Kidney capillary endothelial cell (primary cell): ENCODE data around the gene KLHL29.

Source experiments
- DNase-seq: peaks from one replicate; pipeline ENCODE4 v3.0.0-alpha.2; 2018; ENCODE audit warnings: low spot score

KLHL29 gene

GRCh38 chr2:23553561-23553960 lies 168.6 kb downstream of the KLHL29 start:
- no peak for DNase-seq

GRCh38 chr2:23554054-23554697 lies 169.2 kb downstream of the KLHL29 start:
- DNase-seq = no peak

GRCh38 chr2:23555944-23556343 lies 171.0 kb downstream of the KLHL29 start:
- no peak for DNase-seq

GRCh38 chr2:23556929-23557328 lies 171.9 kb downstream of the KLHL29 start:
- DNase-seq = no peak

GRCh38 chr2:23557455-23557854 lies 172.5 kb downstream of the KLHL29 start:
- DNase-seq = no peak

- no peak for DNase-seq
Measured at GRCh38 chr2:23559561-23560239, 174.7 kb downstream of the KLHL29 start.

- DNase-seq = no peak
Measured at GRCh38 chr2:23561088-23561487, 176.1 kb downstream of the KLHL29 start.

GRCh38 chr2:23561544-23561943 lies 176.6 kb downstream of the KLHL29 start:
- DNase-seq = no peak

GRCh38 chr2:23562143-23562542 lies 177.2 kb downstream of the KLHL29 start:
- no peak for DNase-seq

GRCh38 chr2:23563151-23563550 lies 178.2 kb downstream of the KLHL29 start:
- no peak for DNase-seq

- DNase-seq = no peak
Measured at GRCh38 chr2:23563673-23564614, 179.0 kb downstream of the KLHL29 start.

- no peak for DNase-seq
Measured at GRCh38 chr2:23564615-23564960, 179.6 kb downstream of the KLHL29 start.

GRCh38 chr2:23565374-23565773 lies 180.4 kb downstream of the KLHL29 start:
- no peak for DNase-seq

GRCh38 chr2:23565814-23566213 lies 180.8 kb downstream of the KLHL29 start:
- no peak for DNase-seq

GRCh38 chr2:23566241-23567142 lies 181.5 kb downstream of the KLHL29 start:
- no peak for DNase-seq

GRCh38 chr2:23567161-23567756 lies 182.3 kb downstream of the KLHL29 start:
- DNase-seq = no peak

- no peak for DNase-seq
Measured at GRCh38 chr2:23568211-23568610, 183.2 kb downstream of the KLHL29 start.

- no peak for DNase-seq
Measured at GRCh38 chr2:23568626-23569190, 183.7 kb downstream of the KLHL29 start.

GRCh38 chr2:23569761-23570365 lies 184.9 kb downstream of the KLHL29 start:
- no peak for DNase-seq

GRCh38 chr2:23571085-23571484 lies 186.1 kb downstream of the KLHL29 start:
- no peak for DNase-seq
